ENCODE measurements around the gene MB21D2.

Gene MB21D2

DNA sequence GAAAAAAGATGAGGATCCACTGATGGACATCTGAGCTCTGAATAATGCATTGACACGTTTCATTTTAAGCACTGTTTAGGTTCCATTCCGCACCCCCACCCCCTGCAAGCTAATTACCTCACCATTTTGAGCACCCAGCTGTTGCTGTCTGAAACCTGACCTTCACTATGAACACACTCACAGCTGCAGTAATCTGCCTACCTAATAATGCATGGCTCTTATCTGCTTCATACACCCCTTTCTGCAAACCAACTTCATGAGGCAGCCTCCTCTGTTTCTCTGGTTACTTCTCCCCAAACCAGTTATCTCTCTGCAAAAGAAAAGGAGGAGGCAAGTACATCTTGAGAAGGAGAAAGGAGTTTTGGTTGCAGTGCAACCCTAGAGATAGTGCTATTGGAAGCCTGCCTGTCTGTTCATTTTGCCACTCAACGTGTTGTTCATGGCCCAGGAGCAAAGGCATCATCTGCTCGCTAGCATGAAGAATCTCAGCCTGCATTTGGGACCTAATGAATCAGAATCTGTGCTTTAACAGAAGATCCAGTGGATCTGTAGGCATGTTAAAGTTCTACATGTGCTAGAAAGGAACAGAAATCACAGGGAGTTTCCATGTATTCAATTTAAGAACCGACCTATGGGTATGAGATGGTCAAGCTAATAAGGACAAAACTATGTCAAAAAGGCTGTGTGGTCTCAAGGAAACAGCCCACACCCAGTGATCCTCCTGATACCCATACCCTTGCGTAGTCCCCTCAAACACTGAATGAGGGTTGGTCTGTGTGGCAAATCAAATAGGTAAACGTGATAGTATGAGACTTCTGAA, 87.2 kb downstream of the MB21D2 start:
- H3K27ac Mint-ChIP-seq, result no peak overlapping the region
- no peak overlapping the region for H3K4me3 Mint-ChIP-seq

DNA sequence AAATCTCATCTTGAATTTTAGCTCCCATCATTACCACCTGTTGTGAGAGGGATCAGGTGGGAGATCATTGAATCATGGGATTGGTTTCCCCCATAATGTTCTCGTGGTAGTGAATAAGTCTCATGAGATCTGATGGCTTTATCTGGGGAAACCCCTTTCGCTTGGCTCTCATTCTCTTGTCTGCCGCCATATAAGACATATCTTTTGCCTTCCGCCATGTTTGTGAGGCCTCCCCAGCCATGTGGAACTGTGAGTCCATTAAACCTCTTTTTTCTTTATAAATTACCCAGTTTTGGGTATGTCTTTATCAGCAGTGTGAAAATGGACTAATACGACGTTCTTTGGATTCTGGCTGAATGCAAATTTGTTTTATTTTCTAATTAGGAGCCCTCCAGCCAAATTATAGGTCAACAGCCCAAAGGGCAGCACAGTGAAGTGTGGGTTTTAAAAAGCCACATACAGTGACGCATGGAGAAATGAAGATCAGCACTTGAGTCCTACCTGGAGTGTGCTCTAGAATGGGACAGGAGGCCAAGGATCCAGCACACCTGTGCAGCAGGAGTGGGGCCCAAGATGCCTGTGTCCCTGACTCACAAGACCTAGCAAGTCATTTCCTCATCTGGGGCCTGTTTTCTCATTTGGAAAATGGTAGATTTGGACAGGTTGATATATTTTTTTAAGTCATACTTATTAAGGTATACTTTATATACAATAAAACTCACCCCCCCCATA, 89.6 kb downstream of the MB21D2 start:
- peaks cover 3% of the 10 kb centered on the region for H3K27me3 Mint-ChIP-seq
- H3K4me1 Mint-ChIP-seq (ENCODE audit: low read depth), result peaks cover 5% of the 10 kb centered on the region
- no peak overlapping the region for H3K4me3 Mint-ChIP-seq
- no peak overlapping the region for H3K27ac Mint-ChIP-seq
- no peaks in the 10 kb centered on the region for H3K9me3 Mint-ChIP-seq (ENCODE audit: low read depth)
- peaks cover 5% of the 10 kb centered on the region for H3K36me3 Mint-ChIP-seq

More for the DNA sequence above, 87.2 kb downstream of the MB21D2 start:
- peaks cover 5% of the 10 kb centered on the region for H3K27me3 Mint-ChIP-seq
- H3K9me3 Mint-ChIP-seq (ENCODE audit: low read depth), result no peaks in the 10 kb centered on the region
- peaks cover 5% of the 10 kb centered on the region for H3K36me3 Mint-ChIP-seq
- peaks cover 6% of the 10 kb centered on the region for H3K4me1 Mint-ChIP-seq (ENCODE audit: low read depth)

DNA sequence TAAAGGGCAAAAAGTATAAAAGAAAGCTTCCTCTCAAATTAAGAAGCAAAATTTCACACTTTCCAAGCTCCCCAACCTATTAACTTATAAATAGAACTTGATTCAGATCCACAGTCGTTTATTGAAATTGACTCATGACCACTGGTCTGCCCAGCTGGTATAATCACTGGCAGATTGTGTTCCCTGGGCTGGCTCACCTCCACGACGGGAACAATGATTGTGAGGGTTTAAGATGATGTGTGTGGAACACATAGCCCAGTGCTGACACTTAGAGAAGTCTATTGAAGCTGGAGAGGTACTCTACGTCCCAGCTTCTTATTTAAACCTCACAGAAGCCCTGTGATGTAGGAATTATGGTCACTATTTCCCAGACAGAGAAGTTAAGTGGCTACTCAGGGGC, 90.4 kb downstream of the MB21D2 start:
- peaks cover 3% of the 10 kb centered on the region for H3K27me3 Mint-ChIP-seq
- H3K9me3 Mint-ChIP-seq (ENCODE audit: low read depth), result no peaks in the 10 kb centered on the region
- peaks cover 5% of the 10 kb centered on the region for H3K36me3 Mint-ChIP-seq
- peaks cover 5% of the 10 kb centered on the region for H3K4me1 Mint-ChIP-seq (ENCODE audit: low read depth)
- H3K4me3 Mint-ChIP-seq, result no peak overlapping the region
- H3K27ac Mint-ChIP-seq, result no peak overlapping the region

DNA sequence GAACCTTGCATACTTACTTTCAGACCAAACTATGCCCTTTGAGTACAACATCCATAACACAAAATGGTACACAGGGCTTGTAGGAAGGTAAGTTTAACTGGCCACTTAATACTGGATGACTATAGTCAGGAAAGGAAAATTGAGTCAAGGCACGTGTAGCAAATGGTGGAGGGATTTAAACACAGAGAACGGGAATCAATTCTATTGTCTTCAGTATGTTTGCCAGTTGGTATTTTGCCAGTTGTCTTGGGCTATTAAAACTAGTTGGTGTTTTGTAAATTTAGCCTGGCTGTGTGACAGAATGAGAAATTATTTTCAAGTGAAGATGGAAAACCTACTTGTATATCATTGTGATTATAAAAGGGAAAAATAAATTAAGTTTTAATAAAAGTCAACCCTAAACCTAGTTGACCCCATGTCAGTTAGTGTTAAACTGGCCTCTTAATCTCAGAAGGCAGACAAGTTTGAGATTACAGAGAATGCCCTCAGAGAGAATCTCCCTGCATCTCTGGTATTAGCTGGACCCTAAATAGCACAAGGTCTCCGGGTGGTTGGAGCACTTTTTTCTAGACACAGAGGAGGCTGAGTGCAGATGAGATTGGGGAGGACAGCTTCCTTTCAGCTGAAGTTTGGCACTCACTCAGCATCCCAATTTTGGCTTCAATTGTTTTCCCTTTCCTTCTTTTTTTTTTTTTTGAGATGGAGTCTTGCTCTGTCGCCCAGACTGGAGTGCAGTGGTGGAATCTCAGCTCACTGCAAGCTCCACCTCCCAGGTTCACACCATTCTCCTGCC, 91.2 kb downstream of the MB21D2 start:
- Mint-ChIP-seq H3K36me3 (peaks cover 4% of the 10 kb centered on the region), H3K4me3 (no peak overlapping the region), H3K27ac (no peak overlapping the region)

DNA sequence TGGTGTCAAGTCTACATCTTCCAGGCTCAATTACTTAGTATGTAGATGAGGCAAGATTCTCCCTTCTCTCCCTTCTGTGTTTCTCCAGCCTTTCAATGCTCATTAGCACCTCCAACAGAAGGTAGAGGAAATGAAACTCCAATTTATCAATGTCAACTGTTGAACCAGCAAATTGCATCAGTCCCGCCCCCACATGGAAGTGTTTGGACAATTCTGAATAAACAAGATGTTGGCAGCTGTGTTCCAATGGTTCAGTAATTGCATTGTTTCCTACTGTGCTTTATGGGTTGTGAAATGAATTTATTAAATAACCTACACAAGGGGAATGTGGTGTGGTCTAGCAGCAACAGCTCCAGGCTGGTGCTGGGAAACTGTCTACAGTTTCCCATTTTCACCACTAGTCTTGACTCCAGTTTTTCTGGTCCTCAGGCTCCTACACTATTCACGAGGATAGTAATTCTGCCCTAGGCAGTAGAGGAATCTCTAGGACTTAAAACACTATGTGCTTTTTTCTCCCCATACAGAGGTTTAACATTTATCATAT, 91.9 kb downstream of the MB21D2 start:
- H3K36me3 Mint-ChIP-seq, result peaks cover 3% of the 10 kb centered on the region
- no peaks in the 10 kb centered on the region for H3K27me3 Mint-ChIP-seq
- no peaks in the 10 kb centered on the region for H3K4me1 Mint-ChIP-seq (ENCODE audit: low read depth)
- no peak overlapping the region for H3K4me3 Mint-ChIP-seq
- H3K27ac Mint-ChIP-seq, result no peak overlapping the region
- H3K9me3 Mint-ChIP-seq (ENCODE audit: low read depth), result no peaks in the 10 kb centered on the region

More for the DNA sequence above, 91.2 kb downstream of the MB21D2 start:
- Mint-ChIP-seq H3K27me3 (peaks cover 2% of the 10 kb centered on the region), H3K4me1 (ENCODE audit: low read depth) (peaks cover 3% of the 10 kb centered on the region), H3K9me3 (ENCODE audit: low read depth) (no peaks in the 10 kb centered on the region)

DNA sequence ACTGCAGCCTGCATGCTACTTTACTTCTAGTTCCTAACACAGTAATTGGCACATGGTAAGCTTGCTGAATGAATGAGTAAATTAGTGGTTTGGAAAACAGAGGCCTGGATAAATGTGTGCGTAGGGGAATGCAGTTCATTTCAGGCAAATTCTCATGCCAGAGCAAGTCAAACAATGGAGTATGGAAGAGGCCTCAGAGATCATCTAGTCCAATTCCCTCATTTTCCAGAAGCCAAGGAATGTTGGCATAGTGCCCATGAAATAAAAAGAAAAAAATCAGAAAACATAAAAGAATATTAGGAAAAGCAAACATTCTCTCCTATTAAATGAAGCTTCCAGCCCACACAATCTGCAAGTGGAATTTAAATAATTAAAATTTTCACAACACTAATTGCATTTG, 92.4 kb downstream of the MB21D2 start:
- Mint-ChIP-seq H3K4me3 (no peak overlapping the region), H3K9me3 (ENCODE audit: low read depth) (no peaks in the 10 kb centered on the region), H3K27me3 (no peaks in the 10 kb centered on the region), H3K27ac (no peak overlapping the region), H3K36me3 (peaks cover 3% of the 10 kb centered on the region), H3K4me1 (ENCODE audit: low read depth) (no peaks in the 10 kb centered on the region)

DNA sequence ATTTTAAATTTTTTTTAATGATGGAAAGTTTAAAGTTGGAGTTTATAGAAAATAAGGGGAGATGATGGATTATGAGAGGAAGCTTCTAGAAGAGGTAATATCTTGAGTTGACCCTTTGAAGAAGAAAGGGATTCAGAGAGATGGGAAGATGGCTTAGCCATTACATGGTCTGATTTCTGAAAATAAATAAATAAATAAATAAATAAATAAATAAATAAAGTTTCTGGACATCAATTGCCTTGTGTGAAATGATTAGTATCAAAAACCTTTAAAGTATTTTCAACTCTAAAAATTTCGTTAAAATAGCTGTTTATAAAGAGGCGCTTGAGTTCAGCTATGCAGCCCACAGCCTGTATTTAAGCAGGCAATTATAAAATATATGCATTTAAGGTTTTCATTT, 93.3 kb downstream of the MB21D2 start:
- Mint-ChIP-seq H3K9me3 (ENCODE audit: low read depth) (no peaks in the 10 kb centered on the region), H3K27ac (no peak overlapping the region), H3K4me1 (ENCODE audit: low read depth) (no peaks in the 10 kb centered on the region), H3K36me3 (peaks cover 3% of the 10 kb centered on the region), H3K27me3 (no peaks in the 10 kb centered on the region), H3K4me3 (no peak overlapping the region)

DNA sequence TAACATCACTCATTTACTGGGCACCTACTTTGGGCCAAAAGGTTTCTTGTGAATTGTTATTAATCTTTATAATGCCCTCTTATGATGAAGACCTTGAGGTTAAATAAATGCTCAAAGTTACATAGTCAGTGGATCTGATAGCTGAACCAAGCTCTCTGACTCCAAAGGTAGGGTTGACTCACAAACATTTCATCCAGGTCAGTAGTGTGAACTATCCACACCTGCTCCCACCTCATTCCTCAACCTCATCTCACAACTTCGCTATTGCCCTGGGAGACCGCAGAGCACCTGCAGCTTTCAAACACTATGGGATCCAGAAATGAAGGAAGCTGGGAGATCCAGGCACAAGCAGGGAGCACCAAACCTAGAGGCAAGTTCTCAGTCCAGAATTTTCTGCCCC, 96.5 kb downstream of the MB21D2 start:
- Mint-ChIP-seq H3K9me3 (ENCODE audit: low read depth) (no peaks in the 10 kb centered on the region), H3K4me3 (no peak overlapping the region), H3K4me1 (ENCODE audit: low read depth) (peaks cover 16% of the 10 kb centered on the region), H3K27ac (no peak overlapping the region), H3K36me3 (peaks cover 1% of the 10 kb centered on the region), H3K27me3 (no peaks in the 10 kb centered on the region)

DNA sequence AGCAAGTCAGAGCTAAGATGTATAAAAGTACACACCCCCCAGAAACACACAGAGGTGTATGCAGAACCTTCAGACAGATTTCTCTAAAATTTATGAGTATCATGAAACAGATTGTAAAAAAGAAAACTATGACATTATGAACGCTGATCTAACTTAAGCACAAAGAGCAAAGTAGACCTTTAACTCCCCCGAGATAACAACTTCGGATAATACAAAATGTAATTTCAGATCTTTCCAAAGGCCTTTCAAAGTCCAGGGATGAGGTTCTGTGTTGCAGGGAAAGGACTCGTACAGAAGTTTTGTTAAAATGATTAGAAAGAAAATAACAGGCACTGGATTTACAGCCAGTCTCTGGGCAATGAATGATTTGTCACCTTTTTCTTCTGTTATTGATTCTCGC, 97.5 kb downstream of the MB21D2 start:
- Mint-ChIP-seq H3K27me3 (no peaks in the 10 kb centered on the region), H3K27ac (no peak overlapping the region), H3K4me1 (ENCODE audit: low read depth) (peaks cover 16% of the 10 kb centered on the region), H3K9me3 (ENCODE audit: low read depth) (no peaks in the 10 kb centered on the region), H3K36me3 (no peaks in the 10 kb centered on the region), H3K4me3 (no peak overlapping the region)

DNA sequence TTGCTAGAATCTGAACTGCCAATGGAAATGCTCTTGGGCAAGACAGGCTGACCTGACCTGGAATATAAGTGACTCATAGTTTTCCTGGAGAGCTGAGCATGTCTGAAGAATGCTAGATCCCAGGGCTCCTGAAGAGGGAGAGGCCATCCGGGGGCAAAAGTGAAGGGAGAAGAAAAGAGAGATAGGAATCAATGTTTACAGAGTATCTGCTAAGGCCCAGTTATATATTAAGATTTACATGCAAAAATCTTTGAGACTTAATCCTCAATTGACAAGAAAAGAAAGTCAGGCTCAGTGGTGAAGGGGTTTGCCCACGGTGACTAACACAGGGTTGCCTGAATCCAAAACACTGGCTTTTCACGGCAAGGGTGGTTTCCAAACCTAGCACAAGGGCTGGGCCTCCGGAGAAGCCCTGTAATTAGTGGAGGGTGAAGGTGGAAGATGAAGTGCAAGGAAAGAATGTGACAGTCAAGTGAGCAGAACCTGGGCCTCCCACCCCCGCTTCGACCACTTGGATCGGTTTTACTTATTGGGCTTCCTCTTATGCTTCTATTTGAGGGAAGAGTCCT, 98.6 kb downstream of the MB21D2 start:
- H3K36me3 Mint-ChIP-seq, result no peaks in the 10 kb centered on the region
- no peak overlapping the region for H3K4me3 Mint-ChIP-seq
- peaks cover 16% of the 10 kb centered on the region for H3K4me1 Mint-ChIP-seq (ENCODE audit: low read depth)
- no peak overlapping the region for H3K27ac Mint-ChIP-seq
- H3K9me3 Mint-ChIP-seq (ENCODE audit: low read depth), result no peaks in the 10 kb centered on the region
- no peaks in the 10 kb centered on the region for H3K27me3 Mint-ChIP-seq

DNA sequence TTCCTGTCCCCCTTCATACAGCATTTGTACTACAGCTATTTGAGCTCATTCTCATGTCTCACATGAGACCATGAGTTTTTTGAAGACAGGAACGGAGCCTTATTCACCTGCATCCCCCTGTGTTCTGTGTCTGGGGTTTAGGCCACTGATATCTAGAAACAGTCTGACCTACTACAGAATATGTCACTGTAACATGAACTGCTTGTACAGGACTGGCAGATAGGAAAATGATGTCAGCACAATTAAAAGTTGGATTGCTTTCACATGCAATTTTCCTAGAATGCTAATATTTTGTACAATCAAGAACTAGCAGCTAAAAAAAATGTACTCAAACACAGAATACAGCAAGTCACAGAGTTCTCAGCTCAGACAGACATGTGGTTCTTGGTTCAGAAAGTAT, 99.5 kb downstream of the MB21D2 start:
- Mint-ChIP-seq H3K9me3 (ENCODE audit: low read depth) (no peaks in the 10 kb centered on the region), H3K36me3 (no peaks in the 10 kb centered on the region), H3K27ac (no peak overlapping the region), H3K4me3 (no peak overlapping the region), H3K27me3 (no peaks in the 10 kb centered on the region), H3K4me1 (ENCODE audit: low read depth) (peaks cover 16% of the 10 kb centered on the region)

DNA sequence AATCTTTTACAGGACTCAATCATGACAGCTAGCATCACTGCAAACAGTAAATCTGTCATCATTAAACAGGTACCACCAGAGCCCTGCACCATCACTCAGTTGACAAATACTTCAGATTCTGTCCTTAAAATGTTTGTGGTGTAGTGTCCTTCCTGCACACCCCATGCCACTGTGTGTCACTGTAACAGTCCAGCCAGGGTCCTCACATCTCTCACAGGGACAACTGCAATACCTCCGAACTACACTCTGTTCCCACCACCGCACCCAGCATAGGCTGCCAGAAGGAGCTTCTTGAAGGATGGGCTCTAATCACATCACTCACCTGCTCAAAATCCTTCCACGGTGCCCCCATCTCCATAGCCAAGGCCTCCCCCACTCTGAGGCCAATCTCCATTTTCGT, 100.2 kb downstream of the MB21D2 start:
- no peaks in the 10 kb centered on the region for H3K9me3 Mint-ChIP-seq (ENCODE audit: low read depth)
- H3K36me3 Mint-ChIP-seq, result no peaks in the 10 kb centered on the region
- H3K27me3 Mint-ChIP-seq, result no peaks in the 10 kb centered on the region
- H3K4me1 Mint-ChIP-seq (ENCODE audit: low read depth), result peaks cover 16% of the 10 kb centered on the region
- H3K4me3 Mint-ChIP-seq, result no peak overlapping the region
- no peak overlapping the region for H3K27ac Mint-ChIP-seq

DNA sequence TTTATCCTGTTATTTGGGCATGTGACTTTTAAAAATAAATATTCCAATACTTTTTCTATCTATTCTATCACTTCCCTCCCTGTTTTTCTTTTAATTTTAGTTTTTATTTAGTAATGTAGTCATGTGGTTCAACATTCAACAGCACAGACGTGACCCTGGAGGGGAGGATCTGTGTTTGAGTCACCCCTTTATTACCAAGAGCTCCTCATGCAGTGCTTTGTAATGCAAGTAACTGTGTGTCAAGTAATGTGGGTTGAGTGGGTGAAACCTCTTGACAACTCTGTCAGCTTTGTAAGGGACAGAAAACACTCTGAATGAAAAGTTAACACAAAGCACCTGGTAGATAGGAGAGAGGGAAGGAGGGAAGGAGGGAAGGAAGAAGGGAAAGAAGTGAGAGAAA, 100.6 kb downstream of the MB21D2 start:
- H3K36me3 Mint-ChIP-seq, result no peaks in the 10 kb centered on the region
- H3K4me1 Mint-ChIP-seq (ENCODE audit: low read depth), result peaks cover 16% of the 10 kb centered on the region
- H3K4me3 Mint-ChIP-seq, result no peak overlapping the region
- H3K27ac Mint-ChIP-seq, result no peak overlapping the region
- H3K9me3 Mint-ChIP-seq (ENCODE audit: low read depth), result no peaks in the 10 kb centered on the region
- no peaks in the 10 kb centered on the region for H3K27me3 Mint-ChIP-seq

DNA sequence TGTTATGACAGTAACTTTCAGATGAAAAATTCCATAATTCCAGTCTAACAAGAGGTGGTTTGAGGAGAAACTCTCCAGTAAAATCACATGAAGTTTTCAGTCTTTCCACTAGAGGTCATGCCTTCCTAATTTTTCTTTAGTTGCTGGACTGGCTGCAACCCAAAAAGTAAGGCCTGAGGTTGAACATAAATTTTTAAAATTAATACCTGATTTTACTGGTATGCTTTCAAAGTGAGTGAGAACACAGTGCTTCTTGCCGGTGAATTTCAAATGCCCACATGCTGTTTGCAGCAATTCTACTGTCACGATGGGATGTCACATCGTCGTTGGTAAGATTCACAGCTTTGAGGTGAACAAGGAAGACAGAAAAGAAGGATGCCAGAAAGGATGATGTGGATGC, 101.3 kb downstream of the MB21D2 start:
- H3K27me3 Mint-ChIP-seq, result no peaks in the 10 kb centered on the region
- H3K4me3 Mint-ChIP-seq, result no peak overlapping the region
- no peaks in the 10 kb centered on the region for H3K36me3 Mint-ChIP-seq
- H3K9me3 Mint-ChIP-seq (ENCODE audit: low read depth), result no peaks in the 10 kb centered on the region
- H3K27ac Mint-ChIP-seq, result no peak overlapping the region
- peaks cover 16% of the 10 kb centered on the region for H3K4me1 Mint-ChIP-seq (ENCODE audit: low read depth)

Measured in activated naive CD8-positive, alpha-beta T cell (primary cell).